ENCODE data around the gene ITGB3. TPM values are rescaled to one million over a fixed set of nuclear protein-coding genes. Genes with fewer than 3 reads are reported as not detected.
A peak's percentile ranks its signal among the peaks of the same experiment; 100 is the strongest.

The ITGB3 gene
- 100 to 1,000 TPM in 1 of 2 donors, 10 to 100 TPM in 1; 68.1 to 197 TPM for total RNA-seq

GRCh38 chr17:47253541-47254402 is at the start of gene ITGB3:
TSS of gene ITGB3 (plus strand) at chr17:47253827. CDS start at chr17:47253862, 35 bp downstream.
- Histone ChIP-seq H3K4me1 (ENCODE audit: control insufficient read depth in 1 of 2, low read depth in 2 of 2) (peaks cover 38 to 50% of the 10 kb centered on the region in 2 donors), H3K27me3 (replicated peaks; ENCODE audit: insufficient read depth) (no peaks in the 10 kb centered on the region)
- peak; percentile 44 for ATAC-seq (ENCODE audit: insufficient number of reproducible peaks, low FRiP score, low read depth)

GRCh38 chr17:47203984-47204721 is 49.5 kb upstream of the ITGB3 start:
- Histone ChIP-seq H3K4me1 (ENCODE audit: control insufficient read depth in 1 of 2, low read depth in 2 of 2) (peaks cover 16 to 25% of the 10 kb centered on the region in 2 donors), H3K9me3 (no peaks in the 10 kb centered on the region), H3K4me3 (no peak overlapping the region), H3K27ac (peak overlapping the region; percentile 73 to 78), H3K27me3 (replicated peaks; ENCODE audit: insufficient read depth) (no peaks in the 10 kb centered on the region), H3K36me3 (no peaks in the 10 kb centered on the region)
- TF ChIP-seq CTCF (IDR thresholded peaks at IDR 0.05), result no peak
- no peak for ATAC-seq (ENCODE audit: insufficient number of reproducible peaks, low FRiP score, low read depth)
- no peak for DNase-seq (ENCODE audit: low spot score)

More at GRCh38 chr17:47253541-47254402, at the start of gene ITGB3:
- no peaks in the 10 kb centered on the region for H3K36me3 ChIP-seq
- H3K4me3 ChIP-seq, result peak within 1 kb of the TSS; percentile 96
- no peak for DNase-seq (ENCODE audit: low spot score)
- peak within 1 kb of the TSS; percentile 94 to 95 for H3K27ac ChIP-seq
- H3K9me3 ChIP-seq, result no peaks in the 10 kb centered on the region
- peak; percentile 40 for TF ChIP-seq CTCF (IDR thresholded peaks at IDR 0.05)

GRCh38 chr17:47204722-47205418 is 48.8 kb upstream of the ITGB3 start:
- peak overlapping the region; percentile 73 to 78 for H3K27ac ChIP-seq
- H3K9me3 ChIP-seq, result no peaks in the 10 kb centered on the region
- ATAC-seq (ENCODE audit: insufficient number of reproducible peaks, low FRiP score, low read depth), result peak; percentile 49
- H3K27me3 ChIP-seq (replicated peaks; ENCODE audit: insufficient read depth), result no peaks in the 10 kb centered on the region
- H3K36me3 ChIP-seq, result no peaks in the 10 kb centered on the region
- no peak for DNase-seq (ENCODE audit: low spot score)
- H3K4me3 ChIP-seq, result peak overlapping the region; percentile 8
- TF ChIP-seq CTCF (IDR thresholded peaks at IDR 0.05), result no peak
- H3K4me1 ChIP-seq (ENCODE audit: control insufficient read depth in 1 of 2, low read depth in 2 of 2), result peaks cover 16 to 25% of the 10 kb centered on the region in 2 donors

- no peak for DNase-seq (ENCODE audit: low spot score)
- H3K27me3 ChIP-seq (replicated peaks; ENCODE audit: insufficient read depth), result no peaks in the 10 kb centered on the region
These were observed 48.1 kb upstream of the ITGB3 start for GRCh38 chr17:47205419-47205963.

More at GRCh38 chr17:47205419-47205963, 48.1 kb upstream of the ITGB3 start:
- no peaks in the 10 kb centered on the region for H3K9me3 ChIP-seq
- peak overlapping the region; percentile 8 for H3K4me3 ChIP-seq
- no peaks in the 10 kb centered on the region for H3K36me3 ChIP-seq
- ATAC-seq (ENCODE audit: insufficient number of reproducible peaks, low FRiP score, low read depth), result no peak
- no peak for TF ChIP-seq CTCF (IDR thresholded peaks at IDR 0.05)
- H3K27ac ChIP-seq, result peak overlapping the region; percentile 73 to 78
- peaks cover 16 to 25% of the 10 kb centered on the region in 2 donors for H3K4me1 ChIP-seq (ENCODE audit: control insufficient read depth in 1 of 2, low read depth in 2 of 2)

Data from thoracic aorta (tissue), 2 donors.